Glutamatergic neuron (in vitro differentiated cells): Measurements from ENCODE around the gene LAMA3. TPM values are rescaled to one million over a fixed set of nuclear protein-coding genes. Genes with fewer than 3 reads are reported as not detected.

Source experiments
- DNase-seq: peaks from one replicate; pipeline ENCODE4 v3.0.0; 2022
- H3K27ac Mint-ChIP-seq: one replicate; pipeline ENCODE4 v1.8.0; 2020; ENCODE audit warnings: mild to moderate bottlenecking, mixed read lengths, inconsistent platforms; ENCODE audit not compliant: unreplicated experiment
- H3K27me3 Mint-ChIP-seq: one replicate; pipeline ENCODE4 v1.8.0; 2020; ENCODE audit warnings: mild to moderate bottlenecking, moderate library complexity, mixed read lengths, inconsistent platforms; ENCODE audit not compliant: unreplicated experiment
- H3K36me3 Mint-ChIP-seq: one replicate; pipeline ENCODE4 v1.8.0; 2020; ENCODE audit warnings: mild to moderate bottlenecking, mixed read lengths, inconsistent platforms; ENCODE audit not compliant: unreplicated experiment
- H3K4me1 Mint-ChIP-seq: one replicate; pipeline ENCODE4 v1.8.0; 2020; ENCODE audit warnings: mild to moderate bottlenecking, low read depth, mixed read lengths, inconsistent platforms; ENCODE audit not compliant: unreplicated experiment
- H3K4me3 Mint-ChIP-seq: one replicate; pipeline ENCODE4 v1.8.0; 2020; ENCODE audit warnings: mild to moderate bottlenecking, mixed read lengths, inconsistent platforms; ENCODE audit not compliant: unreplicated experiment
- H3K9me3 Mint-ChIP-seq: one replicate; pipeline ENCODE4 v1.8.0; 2020; ENCODE audit warnings: mild to moderate bottlenecking, moderate library complexity, mixed read lengths, inconsistent platforms; ENCODE audit not compliant: unreplicated experiment
- CTCF ChIP-seq: fragments of 200-600 bp; sonication (generic); IDR thresholded peaks from one replicate; pipeline ENCODE4 v1.5.0; 2021; ENCODE audit not compliant: partially characterized antibody, unreplicated experiment
- total RNA-seq: library from RNA; stranded (reverse); fragmentation: NEBNext Ultra II Directional; extraction: Animal tissue kit (Norgen Biotek cat#: 25700); gene quantifications from one replicate; pipeline ENCODE4 v1.2.1, GENCODE V29; 2021; ENCODE audit not compliant: unreplicated experiment

LAMA3 gene
- total RNA-seq, 1 donor from 2014 or later, result 2.1 TPM

GRCh38 chr18:23643815-23644490 lies 45.3 kb upstream of the LAMA3 start:
- DNase-seq, result no peak
- no peak for TF ChIP-seq CTCF
- Mint-ChIP-seq H3K4me1 (peaks cover 2% of the 10 kb centered on the region), H3K27ac (no peak overlapping the region), H3K4me3 (no peak overlapping the region), H3K27me3 (peaks cover 3% of the 10 kb centered on the region), H3K36me3 (peaks cover 4% of the 10 kb centered on the region), H3K9me3 (peaks cover 1% of the 10 kb centered on the region)

- Mint-ChIP-seq H3K27me3 (peaks cover 1% of the 10 kb centered on the region), H3K36me3 (peaks cover 4% of the 10 kb centered on the region), H3K27ac (no peak overlapping the region), H3K4me3 (no peak overlapping the region), H3K4me1 (peaks cover 2% of the 10 kb centered on the region), H3K9me3 (peaks cover 1% of the 10 kb centered on the region)
- no peak for TF ChIP-seq CTCF
- no peak for DNase-seq
These were observed 43.6 kb upstream of the LAMA3 start for GRCh38 chr18:23645568-23646175.

GRCh38 chr18:23646282-23646681 lies 43.0 kb upstream of the LAMA3 start:
- TF ChIP-seq CTCF, result no peak
- H3K9me3 Mint-ChIP-seq, result peaks cover 1% of the 10 kb centered on the region
- peaks cover 1% of the 10 kb centered on the region for H3K27me3 Mint-ChIP-seq
- H3K4me3 Mint-ChIP-seq, result no peak overlapping the region
- H3K36me3 Mint-ChIP-seq, result peaks cover 4% of the 10 kb centered on the region
- peaks cover 2% of the 10 kb centered on the region for H3K4me1 Mint-ChIP-seq
- DNase-seq, result no peak
- H3K27ac Mint-ChIP-seq, result no peak overlapping the region

GRCh38 chr18:23648456-23648855 lies 40.8 kb upstream of the LAMA3 start:
- no peak for TF ChIP-seq CTCF
- Mint-ChIP-seq H3K36me3 (no peaks in the 10 kb centered on the region), H3K9me3 (peaks cover 1% of the 10 kb centered on the region), H3K4me1 (peaks cover 2% of the 10 kb centered on the region), H3K27ac (no peak overlapping the region), H3K4me3 (no peak overlapping the region), H3K27me3 (peaks cover 1% of the 10 kb centered on the region)
- no peak for DNase-seq

- Mint-ChIP-seq H3K9me3 (peaks cover 1% of the 10 kb centered on the region), H3K36me3 (no peaks in the 10 kb centered on the region), H3K4me1 (peaks cover 2% of the 10 kb centered on the region), H3K4me3 (no peak overlapping the region), H3K27me3 (peaks cover 1% of the 10 kb centered on the region), H3K27ac (no peak overlapping the region)
- DNase-seq, result no peak
- TF ChIP-seq CTCF, result no peak
These were observed 40.2 kb upstream of the LAMA3 start for GRCh38 chr18:23648940-23649607.
